HEK293T (cell line): Measurements from ENCODE around the gene WWC1.

Experiments used
- FOXA1 ChIP-seq: fragments of 450-650 bp; IDR thresholded peaks from 2 replicates; pipeline ENCODE4 v1.6.1; 2016; ENCODE audit warnings: mild to moderate bottlenecking
- SP1 ChIP-seq: fragments of 450-650 bp; IDR thresholded peaks from 2 replicates; pipeline ENCODE4 v1.6.1; 2017

GRCh38 chr5:168409591-168410458 is 118.4 kb downstream of the WWC1 start:
- no peak for TF ChIP-seq FOXA1
- TF ChIP-seq SP1: no peak
